GM12873 (cell line): ENCODE data around the gene ECI1.

ENCODE experiments used
- CTCF ChIP-seq: IDR thresholded peaks from 2 replicates; pipeline ENCODE4 v1.5.1; 2012; ENCODE audit warnings: low read depth, mild to moderate bottlenecking, moderate library complexity, low read length, control low read depth; ENCODE audit not compliant: insufficient read depth; ENCODE audit errors: missing control alignments

Gene ECI1

GRCh38 chr16:2278956-2279800, 27.8 kb upstream of the ECI1 start:
- TF ChIP-seq CTCF = no peak

- TF ChIP-seq CTCF = no peak
These were observed 26.9 kb upstream of the ECI1 start for GRCh38 chr16:2278272-2278608.

GRCh38 chr16:2277466-2278271, 26.3 kb upstream of the ECI1 start:
- TF ChIP-seq CTCF = no peak

GRCh38 chr16:2276368-2277195, 25.2 kb upstream of the ECI1 start:
- TF ChIP-seq CTCF = no peak

DNA sequence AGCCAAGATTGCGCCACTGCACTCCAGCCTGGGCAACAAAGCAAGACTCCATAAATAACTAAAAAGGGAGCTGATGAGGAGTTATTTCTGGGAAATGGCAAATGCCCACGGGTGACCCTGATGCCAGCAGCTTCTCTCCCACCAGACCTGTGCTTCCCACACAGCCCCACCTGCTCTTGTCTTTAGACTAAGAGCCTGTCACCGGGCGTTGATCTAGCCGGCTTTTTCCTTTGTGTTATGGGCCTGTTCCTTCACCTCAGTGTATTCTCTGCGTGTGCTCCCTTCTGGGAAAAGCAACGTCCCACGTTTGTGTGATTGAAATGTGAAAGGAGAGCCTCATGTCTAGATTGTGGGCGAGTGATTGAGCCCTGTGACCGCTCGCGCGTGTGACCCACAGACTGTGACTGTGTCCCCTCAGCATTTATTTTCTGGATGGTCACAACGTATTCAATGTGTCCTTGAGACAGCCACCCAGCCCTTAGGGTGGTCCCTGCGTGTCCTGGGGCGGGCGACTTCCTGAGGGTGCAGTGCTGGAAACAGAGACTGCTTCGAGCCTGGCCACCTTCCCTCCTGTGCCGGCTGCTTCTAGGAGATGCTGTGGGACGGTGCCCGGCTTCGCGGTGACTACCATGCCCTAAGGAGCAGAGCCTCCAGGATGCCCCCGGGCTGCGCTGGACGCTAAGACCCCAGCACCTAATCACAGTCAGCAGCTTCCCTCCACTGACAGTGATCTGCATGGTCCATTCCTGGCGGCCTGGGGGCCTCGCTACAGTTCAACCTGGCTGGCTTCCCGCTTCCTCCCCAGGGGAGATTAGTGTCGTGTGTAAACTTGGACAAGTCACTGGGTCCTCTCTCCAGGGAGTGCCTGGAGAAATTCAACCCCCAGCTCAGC, 24.3 kb upstream of the ECI1 start:
- no peak for TF ChIP-seq CTCF

DNA sequence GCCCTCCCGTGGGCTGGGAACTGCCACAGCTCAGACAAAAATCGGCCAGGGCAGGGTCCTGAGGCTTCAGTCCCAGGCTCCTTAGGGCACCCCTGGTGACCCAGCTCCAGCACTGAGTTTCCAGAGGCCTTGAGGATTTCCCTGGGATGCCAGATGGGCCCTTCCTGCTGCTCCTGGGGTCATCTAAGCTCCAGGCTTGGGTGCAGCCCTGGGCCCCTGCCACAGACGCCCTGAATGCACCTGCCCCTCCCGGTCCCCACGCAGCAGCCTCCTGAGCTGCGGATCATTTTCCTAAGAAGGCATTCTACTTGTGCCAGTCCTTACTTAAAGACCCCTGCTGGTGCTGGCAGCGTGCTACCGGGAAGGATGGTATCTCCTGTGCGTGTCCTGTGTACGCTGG, 22.5 kb upstream of the ECI1 start:
- TF ChIP-seq CTCF = no peak
